ENCODE results near the gene POM121L12. TPM values are rescaled to one million over a fixed set of nuclear protein-coding genes. Genes with fewer than 3 reads are reported as not detected.

Gene POM121L12
- total RNA-seq, 1 donor from 2014 or later = not detected

DNA sequence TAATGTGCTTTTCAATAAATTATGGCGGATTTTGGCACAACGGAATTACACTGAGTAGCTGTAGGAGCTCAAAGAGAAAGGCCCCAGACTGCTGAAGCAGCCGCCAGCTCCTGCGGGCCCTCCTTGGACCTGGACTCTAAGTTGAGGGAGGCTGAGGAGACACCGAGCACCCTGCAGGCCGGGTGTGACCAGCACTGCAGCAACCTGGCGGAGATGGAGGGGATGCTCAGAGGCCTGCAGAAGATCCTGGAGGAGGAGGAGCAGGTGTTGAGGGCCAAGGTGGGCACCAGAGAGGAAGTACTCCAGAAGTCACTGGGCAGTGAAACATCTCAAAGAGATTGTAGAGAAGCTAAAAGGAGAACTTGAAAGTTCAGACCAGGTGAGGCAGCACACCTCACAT, 33.0 kb upstream of the POM121L12 start:
- ATAC-seq (no peak), DNase-seq (no peak)
- no peak overlapping the region for H3K4me3 ChIP-seq

DNA sequence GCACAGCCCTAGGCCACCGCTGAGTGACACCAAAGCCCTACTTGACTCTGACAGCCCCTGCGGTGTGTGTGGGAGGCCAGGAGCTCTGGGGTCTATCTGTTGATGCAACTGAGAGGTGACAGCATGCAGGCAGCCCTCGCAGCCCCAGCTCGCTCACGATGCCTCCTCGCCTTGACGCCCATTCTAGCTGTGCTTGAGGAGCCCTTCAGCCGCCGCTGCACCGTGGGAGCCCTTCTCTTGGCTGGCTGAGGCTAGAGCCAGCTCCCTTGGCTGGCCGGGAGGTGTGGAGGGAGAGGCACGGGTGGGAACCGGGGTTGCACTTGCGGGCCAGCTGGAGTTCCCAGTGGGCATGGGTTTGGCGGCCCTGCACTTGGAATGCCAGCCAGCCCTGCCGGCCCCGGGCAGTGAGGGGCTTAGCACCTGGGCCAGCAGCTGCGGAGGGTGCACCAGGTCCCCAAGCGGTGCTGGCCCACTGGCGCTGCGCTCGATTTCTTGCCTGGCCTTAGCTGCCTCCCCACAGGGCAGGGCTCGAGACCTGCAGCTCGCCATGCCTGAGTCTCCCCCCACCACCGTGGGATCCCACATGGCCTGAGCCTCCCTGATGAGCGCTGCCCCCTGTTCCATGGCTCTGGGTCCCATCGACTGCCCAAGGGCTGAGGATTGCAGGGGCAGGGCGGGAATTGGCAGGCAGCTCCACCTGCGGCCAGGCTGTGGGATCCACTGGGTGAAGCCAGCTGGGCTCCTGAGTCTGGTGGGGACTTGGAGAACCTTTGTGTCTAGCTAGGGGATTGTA, 31.6 kb upstream of the POM121L12 start:
- DNase-seq = peak; percentile 61
- H3K27me3 ChIP-seq = no peaks in the 10 kb centered on the region

More for the DNA sequence above, 33.0 kb upstream of the POM121L12 start:
- TF ChIP-seq, protein P1, sequence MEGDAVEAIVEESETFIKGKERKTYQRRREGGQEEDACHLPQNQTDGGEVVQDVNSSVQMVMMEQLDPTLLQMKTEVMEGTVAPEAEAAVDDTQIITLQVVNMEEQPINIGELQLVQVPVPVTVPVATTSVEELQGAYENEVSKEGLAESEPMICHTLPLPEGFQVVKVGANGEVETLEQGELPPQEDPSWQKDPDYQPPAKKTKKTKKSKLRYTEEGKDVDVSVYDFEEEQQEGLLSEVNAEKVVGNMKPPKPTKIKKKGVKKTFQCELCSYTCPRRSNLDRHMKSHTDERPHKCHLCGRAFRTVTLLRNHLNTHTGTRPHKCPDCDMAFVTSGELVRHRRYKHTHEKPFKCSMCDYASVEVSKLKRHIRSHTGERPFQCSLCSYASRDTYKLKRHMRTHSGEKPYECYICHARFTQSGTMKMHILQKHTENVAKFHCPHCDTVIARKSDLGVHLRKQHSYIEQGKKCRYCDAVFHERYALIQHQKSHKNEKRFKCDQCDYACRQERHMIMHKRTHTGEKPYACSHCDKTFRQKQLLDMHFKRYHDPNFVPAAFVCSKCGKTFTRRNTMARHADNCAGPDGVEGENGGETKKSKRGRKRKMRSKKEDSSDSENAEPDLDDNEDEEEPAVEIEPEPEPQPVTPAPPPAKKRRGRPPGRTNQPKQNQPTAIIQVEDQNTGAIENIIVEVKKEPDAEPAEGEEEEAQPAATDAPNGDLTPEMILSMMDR (IDR thresholded peaks at IDR 0.05) = no peak
- intact Hi-C loops (cut with DNase I) = no loop called here
- Histone ChIP-seq H3K27me3 (no peaks in the 10 kb centered on the region), H3K4me1 (no peaks in the 10 kb centered on the region), H3K9me3 (no peaks in the 10 kb centered on the region), H3K36me3 (no peaks in the 10 kb centered on the region), H3K27ac (no peak overlapping the region)

DNA sequence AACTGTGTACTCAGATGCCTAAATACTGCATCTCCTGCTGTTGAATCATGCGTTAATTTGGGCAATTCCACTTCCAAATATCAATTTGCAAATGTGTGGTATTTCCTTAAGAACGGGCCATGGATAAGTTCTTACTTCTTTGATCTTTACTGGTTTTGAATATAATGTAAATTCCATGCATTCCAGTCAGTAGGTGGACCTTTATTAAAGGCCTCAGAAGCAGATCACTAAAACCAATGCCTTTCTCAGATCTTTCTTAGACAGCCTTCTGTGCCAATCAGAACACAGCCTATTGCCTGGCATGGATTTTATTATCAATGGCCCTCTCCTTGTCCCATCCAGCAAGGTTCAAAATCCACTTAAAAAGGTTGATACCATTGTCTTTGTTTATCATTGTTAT, 21.5 kb upstream of the POM121L12 start:
- no peaks in the 10 kb centered on the region for H3K27me3 ChIP-seq
- H3K4me1 ChIP-seq = no peaks in the 10 kb centered on the region
- ATAC-seq (no peak), DNase-seq (no peak)
- TF ChIP-seq, protein P1 (IDR thresholded peaks at IDR 0.05) = no peak
- H3K36me3 ChIP-seq = no peaks in the 10 kb centered on the region
- no peak overlapping the region for H3K4me3 ChIP-seq
- intact Hi-C loops (cut with DNase I) = no loop called here
- no peak overlapping the region for H3K27ac ChIP-seq
- H3K9me3 ChIP-seq = no peaks in the 10 kb centered on the region

More for the DNA sequence above, 31.6 kb upstream of the POM121L12 start:
- H3K27ac ChIP-seq = no peak overlapping the region
- H3K4me1 ChIP-seq = no peaks in the 10 kb centered on the region
- no peaks in the 10 kb centered on the region for H3K36me3 ChIP-seq
- H3K4me3 ChIP-seq = no peak overlapping the region
- no peak for ATAC-seq
- TF ChIP-seq, protein P1 (IDR thresholded peaks at IDR 0.05) = no peak
- no peaks in the 10 kb centered on the region for H3K9me3 ChIP-seq
- intact Hi-C loops (cut with DNase I) = no loop called here

DNA sequence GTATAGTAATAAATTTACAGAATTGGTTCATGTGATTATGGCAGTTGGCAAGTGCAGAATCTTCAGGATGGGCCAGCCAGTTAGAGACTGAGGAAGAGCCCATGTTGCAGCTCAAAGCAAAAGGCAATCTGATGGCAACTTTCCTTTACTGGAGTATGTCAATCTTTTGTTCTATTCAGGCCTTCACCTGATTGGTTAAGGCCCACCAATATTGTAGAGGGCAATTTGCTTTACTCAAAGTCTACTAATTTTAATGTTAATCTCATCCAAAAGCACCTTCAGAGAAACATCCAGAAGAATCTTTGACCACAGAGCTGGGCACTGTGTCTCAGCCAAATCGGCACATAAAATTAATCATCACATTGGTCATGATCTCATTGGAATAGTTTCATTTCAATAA, 20.0 kb upstream of the POM121L12 start:
- DNase-seq (no peak), ATAC-seq (no peak)
- Histone ChIP-seq H3K9me3 (no peaks in the 10 kb centered on the region), H3K36me3 (no peaks in the 10 kb centered on the region), H3K27ac (no peak overlapping the region), H3K4me1 (no peaks in the 10 kb centered on the region), H3K27me3 (no peaks in the 10 kb centered on the region), H3K4me3 (no peak overlapping the region)
- intact Hi-C loops (cut with DNase I) = no loop called here
- TF ChIP-seq, protein P1 (IDR thresholded peaks at IDR 0.05) = no peak

DNA sequence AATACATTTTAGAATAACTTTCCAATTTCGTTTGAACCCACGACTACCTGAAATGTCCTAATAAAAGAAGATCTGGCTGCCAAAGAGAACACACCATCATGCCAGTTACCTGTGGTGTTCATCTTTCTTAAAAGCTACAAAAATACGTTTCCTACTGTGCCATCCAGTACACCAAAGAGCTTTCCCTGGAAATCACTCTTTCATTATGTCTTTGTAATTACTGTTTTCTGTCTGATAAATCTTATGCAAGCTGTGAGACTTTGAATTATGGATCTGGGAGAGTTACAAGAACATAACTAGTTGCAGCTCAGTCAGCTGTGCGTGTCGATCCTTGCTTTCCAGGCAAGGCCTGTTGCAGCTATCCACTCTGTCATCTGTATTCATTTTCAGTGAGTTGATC, 12.5 kb upstream of the POM121L12 start:
- Histone ChIP-seq H3K36me3 (no peaks in the 10 kb centered on the region), H3K4me1 (no peaks in the 10 kb centered on the region), H3K27me3 (no peaks in the 10 kb centered on the region), H3K9me3 (no peaks in the 10 kb centered on the region), H3K27ac (no peak overlapping the region), H3K4me3 (no peak overlapping the region)
- intact Hi-C loops (cut with DNase I) = no loop called here
- ATAC-seq (no peak), DNase-seq (no peak)
- TF ChIP-seq, protein P1 (IDR thresholded peaks at IDR 0.05) = no peak

Data from upper lobe of right lung (tissue), 1 donor.